Inflammatory macrophage treated with lipopolysaccharide for 4 hours (primary cell): ENCODE data around the gene STK32B.
"Not testable (repeated sequence)": the region's sequence is repeated elsewhere in the genome, so short reads cannot be mapped to it uniquely, and the experiment has no call there.

Experiments used
- DNase-seq: peaks from one replicate; pipeline ENCODE4 v3.0.0-alpha.2; 2020

The STK32B gene

DNA sequence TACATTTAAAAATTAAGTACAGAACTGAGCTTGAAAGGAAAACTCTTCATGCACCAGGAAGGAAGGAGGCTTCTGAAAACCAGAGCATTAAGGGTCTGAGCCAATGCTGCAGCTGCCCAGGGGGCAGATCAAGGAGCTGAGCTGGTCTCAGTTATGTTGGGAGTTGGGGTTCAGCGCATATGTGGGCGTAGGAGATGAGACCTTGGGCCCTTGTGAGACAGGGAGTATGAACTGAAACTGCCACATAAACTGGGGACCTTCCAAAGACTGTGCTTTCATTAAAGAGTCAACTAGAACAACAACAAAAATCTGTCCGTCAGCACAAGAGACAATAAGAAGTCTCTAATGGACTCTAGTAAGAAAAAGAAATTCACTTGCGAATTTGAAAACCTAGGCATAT is 226.9 kb downstream of the STK32B start:
- DNase-seq: no peak

DNA sequence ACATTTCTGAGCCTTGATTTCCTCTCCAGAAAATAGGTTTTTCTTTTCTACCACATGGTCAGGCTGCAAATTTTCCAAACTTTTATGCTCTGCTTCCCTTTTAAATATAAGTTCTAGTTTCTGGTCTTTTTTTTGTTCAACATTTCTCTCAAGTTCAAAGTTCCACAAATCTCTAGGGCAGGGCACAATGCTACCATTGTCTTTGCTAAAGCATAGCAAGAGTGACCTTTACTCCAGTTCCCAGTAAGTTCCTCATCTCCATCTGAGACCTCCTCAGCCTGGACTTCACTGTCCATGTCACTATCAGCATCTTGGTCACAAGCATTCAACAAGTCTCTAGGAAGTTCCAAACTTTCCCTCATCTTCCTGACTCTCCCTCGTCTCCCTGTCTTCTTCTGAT is 228.8 kb downstream of the STK32B start:
- DNase-seq: not testable (repeated sequence)

DNA sequence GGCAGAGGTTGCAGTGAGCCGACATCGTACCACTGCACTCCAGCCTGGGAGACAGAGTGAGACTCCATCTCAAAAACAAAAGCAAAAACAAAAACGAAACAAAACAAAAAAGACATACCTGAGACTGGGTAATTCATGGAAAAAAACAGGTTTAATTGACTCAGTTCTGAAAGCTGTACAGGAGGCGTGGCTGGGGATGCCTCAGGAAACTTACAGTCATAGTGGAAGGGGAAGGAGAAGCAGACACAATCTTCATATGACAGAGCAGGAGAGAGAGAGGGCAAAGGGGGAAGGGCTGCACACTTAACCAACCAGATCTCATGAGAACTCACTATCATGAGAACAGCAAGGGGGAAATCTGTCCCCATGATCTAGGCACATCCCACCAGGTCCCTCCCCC is 229.5 kb downstream of the STK32B start:
- DNase-seq: no peak

DNA sequence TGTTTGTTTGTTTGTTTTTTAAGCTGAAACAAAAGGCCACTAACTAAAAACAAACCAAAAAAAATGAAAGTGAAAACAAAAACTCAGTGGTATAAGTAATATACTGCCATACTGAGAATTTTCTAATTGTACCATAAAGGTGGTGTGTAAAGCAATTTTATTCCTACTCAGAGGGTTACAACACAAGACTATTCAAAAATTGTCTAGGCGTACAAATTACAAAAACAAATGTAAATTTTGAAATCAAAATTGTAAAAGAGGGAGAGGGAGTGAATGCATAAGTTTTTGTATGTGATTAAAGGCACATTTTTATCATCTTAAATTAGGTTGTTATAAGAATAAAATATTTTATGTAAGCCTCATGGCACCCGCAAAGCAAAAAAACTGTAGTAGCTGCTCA is 232.6 kb downstream of the STK32B start:
- DNase-seq: no peak

DNA sequence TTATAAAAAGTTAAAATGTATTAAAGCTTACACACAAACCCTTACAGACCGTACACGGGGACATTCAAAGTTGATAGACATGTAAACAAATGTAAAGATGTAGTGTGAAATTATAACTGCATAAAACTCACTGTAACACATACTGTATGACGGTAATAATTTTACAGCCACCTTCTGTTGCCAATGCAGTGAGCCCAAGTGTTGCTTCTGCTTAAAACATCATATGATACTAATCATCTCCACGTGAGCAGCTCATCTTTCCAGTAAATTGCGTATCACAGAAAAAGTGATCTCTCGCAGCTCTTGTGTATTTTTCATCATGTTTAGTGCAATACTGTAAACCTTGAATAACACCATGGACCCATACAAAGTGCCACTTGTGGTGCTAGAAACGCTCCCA is 233.2 kb downstream of the STK32B start:
- no peak for DNase-seq

DNA sequence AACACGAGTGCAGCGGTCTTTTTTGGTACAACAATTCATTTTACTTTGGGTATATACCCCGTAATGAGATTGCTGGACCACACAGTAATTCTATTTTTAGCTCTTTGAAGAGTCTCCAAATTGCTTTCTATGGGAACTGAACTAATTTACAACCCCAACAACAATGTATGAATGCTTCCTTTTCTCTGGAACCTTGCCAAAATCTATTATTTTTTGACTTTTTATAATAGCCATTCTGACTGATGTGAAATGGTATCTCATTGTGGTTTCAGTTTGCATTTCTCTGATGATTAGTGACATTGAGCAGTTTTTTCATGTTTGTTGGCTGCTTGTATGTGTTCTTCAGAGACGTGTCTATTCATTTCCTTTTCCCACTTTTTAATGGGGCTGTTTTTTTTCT is 240.8 kb downstream of the STK32B start:
- no peak for DNase-seq

DNA sequence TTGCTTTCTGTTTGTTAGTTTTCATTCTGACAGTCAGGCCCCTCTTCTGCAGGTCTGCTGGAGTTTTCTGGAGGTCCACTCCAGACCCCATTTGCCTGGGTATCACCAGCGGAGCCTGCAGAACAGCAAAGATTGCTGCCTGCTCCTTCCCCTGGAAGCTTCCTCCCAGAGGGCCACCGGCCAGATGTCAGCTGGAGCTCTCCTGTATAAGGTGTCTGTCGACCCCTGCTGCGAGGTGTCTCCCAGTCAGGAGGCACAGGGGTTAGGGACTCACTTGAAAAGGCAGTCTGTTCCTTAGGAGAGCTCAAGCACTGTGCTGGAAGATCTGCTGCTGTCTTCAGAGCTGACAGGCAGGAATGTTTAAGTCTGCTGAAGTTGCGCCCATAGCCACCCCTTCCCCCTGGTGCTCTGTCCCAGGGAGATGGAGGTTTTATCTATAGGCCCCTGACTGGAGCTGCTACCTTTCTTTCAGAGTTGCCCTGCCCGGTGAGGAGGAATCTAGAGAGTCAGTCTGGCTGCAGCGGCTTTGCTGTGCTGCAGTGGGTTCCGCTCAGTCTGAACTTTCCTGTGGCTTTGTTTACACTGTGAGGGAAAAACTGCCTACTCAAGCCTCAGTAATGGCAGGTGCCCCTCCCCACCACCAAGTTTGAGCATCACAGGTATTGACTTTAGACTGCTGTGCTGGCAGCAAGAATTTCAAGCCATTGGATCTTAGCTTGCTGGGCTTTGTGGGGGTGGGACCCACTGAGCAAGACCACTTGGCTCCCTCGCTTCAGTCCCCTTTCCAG is 246.9 kb downstream of the STK32B start:
- DNase-seq: not testable (repeated sequence)

DNA sequence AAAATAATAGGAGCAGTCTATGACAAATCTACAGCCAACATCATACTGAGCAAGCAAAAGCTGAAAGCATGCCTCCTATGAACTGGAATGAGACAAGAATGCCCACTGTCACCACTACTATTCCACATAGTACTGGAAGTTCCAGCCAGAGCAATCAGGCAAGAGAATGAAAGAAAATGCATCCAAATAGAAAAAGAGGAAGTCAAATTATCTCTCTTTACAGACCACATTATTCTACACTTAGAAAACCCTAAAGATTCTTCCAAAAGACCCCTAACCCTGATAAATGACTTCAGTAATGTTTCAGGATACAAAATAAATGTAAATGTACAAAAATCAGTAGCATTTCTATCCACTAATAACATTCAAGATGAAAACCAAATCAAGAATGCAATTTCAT is 249.0 kb downstream of the STK32B start:
- no peak for DNase-seq

DNA sequence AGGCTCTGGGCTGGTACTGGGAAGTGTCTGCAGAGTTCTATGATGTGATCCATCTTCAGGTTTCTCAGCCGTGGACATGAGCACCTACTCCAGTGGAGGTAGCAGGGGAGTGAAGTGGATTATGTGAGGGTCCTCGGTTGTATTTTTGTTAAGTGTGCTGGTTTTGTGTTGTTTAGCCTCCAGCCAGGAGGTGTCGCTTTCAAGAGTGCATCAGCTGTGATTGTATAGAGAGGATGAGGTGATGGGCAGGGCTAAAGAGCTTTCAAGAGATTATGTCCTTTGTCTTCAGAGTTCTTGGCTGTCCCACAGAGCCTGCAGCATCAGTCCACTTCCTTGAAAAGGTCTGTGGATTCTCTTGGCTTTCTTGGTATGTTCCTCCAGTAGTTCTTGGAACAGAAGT is 256.6 kb downstream of the STK32B start:
- DNase-seq: no peak

DNA sequence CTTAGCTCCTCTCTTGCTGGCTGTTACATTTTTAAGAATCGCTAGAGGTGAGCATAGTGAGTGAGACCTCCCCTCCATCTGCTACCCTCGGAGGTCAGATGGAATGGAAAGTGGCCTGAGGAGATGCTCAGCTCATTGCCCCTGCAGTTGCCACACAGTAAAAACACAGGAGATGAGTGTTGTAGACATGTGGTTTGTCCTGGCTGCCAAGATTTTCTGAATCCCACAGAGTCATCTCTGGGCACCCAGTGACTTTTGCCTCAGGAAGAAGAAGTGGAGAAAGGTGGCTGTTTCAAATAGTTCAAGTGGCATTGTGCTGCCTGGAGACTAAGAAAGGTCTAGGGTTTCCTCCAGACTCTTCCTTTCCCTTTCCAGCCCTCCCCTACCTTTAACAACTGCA is 271.0 kb downstream of the STK32B start:
- no peak for DNase-seq

DNA sequence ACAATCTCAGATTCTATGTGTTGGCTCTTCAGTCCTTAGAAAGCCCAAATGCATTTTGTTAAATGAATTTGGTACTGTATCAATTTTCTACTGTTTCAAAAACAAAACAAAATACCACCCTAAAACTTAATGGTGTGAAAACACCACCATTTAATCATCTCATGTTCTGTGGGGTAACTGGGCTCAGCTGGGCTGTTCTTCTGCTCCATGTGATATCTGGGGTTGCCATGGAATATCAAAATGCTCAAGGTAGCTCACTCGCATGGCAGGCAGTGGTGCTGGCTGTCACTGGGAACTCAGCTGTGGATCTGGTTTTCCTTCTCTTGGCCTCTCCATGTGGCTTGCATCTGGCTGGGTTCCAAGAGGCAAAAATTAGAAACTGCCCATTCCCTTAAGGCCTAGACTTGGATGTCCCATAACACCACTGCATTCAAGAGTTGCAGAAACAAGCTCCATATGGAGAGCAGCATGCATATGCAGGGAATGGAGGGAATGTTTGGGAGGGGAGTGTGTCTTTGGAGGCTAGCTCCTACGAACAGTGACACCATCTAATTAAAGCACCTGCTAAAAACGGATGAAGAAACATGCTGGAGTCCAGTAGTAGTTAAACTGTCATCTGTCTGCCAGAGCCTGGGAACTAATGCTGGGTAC is 279.2 kb downstream of the STK32B start:
- DNase-seq: no peak

DNA sequence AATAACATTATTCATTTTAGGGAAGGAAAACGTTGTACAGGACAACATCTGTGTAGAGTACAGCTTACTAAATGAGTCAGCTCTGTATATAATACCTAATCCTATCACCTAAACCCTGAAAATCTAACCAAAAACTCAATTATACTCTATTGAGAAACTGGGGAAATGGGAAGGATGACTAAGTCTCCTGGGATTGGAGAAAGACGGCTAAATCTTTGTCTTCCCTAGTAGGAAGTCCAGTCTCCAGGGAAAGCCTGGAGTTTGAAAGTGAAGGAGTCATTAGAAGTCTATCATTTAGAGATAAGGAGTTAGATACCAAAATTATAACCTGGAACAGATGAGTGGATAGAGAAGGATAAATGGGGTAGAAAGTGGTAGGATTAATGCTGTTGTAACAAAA is 286.5 kb downstream of the STK32B start:
- DNase-seq: no peak

DNA sequence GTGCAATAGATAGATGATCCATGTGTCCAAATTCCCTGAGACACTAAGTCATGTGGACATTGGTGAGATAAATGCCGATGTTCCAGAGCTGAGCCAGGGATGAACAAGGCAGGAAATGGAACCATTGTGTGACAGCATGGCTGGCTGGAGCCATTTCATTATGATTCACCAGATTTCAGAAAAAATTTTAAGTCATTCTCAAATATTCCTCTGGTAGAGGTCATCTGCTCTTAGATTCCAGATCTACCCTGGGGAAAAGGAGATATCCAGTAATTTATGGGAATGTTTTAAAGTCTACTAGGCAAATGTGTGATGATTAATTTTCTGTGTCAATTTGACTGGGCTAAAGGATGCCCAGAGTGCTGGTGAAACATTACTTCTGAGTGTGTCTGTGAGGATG is 287.3 kb downstream of the STK32B start:
- no peak for DNase-seq

DNA sequence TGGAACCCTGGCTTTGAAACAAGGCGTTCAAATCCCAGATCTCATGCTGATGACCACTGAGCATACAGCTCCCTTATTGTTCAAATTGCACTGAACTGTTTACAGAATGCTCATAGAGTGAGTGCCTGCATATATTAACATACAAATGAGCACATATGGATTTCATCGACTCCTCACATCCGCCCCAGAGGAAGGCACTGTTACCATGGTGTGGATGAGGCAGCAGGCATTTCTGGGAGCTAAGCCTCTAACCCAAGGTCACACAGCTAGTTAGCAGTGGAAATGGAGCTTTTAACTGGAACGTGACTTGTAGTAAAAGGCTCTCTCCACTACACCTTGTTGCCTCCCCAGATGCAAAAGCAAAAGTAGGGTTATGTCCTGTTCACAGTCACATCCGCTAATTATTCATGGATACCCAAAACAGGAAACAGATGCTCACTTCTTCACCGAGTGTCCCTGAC is 289.7 kb downstream of the STK32B start:
- no peak for DNase-seq

DNA sequence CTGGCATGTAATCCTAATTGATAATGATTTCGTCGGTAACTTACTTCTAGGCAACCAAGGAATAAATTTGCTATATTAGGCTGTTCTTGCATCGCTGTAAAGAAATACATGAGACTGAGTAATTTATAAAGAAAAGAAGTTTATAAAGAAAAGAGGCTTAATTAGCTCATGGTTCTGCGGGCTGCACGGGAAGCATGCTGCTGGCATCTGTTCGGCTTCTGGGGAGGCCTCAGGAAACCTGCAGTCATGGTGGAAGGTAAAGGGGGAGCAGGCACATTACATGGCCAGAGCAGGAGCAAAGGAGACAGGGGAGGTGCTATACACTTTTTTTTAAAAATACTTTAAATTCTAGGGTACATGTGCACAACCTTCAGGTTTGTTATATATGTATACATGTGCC is 290.2 kb downstream of the STK32B start:
- DNase-seq: no peak

DNA sequence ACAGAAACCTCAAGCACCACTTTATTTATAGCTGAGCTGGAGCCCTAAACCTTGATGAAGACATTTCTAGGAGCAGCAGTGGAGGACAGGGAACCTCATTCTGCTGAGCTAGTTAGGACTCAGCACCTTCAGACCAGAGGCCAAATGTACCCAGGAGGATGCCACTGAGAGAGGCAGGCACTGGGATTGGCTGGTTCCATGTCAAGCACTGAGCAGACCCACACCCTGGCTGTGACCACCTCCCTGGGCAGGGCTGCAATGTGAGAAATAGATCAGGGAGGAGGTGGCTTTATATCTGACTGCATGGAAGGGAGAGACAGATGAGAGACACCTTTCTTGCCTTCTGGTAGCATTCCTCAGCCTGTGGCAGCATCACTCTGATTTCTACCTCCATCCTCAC is 304.6 kb downstream of the STK32B start:
- DNase-seq: no peak

DNA sequence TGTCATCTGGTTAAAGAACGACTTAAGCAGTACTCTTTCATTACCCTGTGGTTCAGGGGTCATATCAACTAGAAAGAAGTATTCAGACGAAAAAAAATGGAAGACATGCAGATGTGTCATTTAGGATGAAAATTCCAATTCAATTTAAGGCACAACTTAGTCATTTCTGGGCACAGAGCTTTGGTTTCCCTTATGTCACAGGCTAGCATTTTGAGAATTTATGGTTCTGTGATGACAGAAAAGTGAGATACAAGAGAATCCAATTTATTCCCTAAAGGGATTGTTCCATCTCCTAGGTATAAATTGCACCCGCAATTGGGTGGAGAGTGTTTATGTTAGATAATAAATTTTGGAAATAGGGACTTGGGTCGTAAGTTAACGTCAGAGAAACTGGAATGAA is 306.6 kb downstream of the STK32B start:
- no peak for DNase-seq

DNA sequence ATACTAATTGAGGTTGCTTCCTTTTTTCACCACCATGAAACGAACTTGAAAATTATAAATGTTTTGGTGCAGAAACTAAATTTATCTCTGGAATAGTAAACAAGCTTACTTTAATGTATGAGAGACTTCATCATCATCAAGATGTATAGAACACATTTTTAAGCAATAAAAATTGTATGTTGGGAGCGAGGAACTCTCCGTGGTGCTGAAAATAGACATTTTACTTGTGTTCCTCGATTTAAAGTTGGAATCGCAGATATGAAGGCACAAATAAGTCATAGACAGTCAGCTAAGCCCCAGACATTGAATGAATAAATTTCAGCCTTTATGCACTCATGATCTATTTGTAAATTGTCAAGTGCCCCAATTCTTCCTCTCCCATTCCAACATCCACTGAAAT is 310.7 kb downstream of the STK32B start:
- no peak for DNase-seq

DNA sequence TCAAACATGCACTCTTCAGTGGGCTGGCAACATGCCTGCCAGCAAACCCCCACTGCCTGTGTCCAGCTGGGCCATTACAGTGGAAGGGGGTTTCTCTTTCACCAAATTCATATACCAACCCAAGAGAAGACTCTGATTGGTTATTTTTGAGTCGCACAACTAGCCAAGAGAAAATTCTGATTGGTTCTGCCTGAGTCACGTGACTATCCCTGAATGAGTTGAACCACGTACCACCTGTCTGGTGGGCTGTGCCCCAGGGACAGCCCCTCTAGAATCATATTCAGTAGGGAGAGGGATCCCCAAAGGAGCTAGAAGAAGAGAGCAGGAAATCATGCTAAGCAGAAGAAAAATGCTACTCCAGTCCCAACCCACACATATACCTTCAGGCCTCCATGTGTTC is 313.1 kb downstream of the STK32B start:
- no peak for DNase-seq

DNA sequence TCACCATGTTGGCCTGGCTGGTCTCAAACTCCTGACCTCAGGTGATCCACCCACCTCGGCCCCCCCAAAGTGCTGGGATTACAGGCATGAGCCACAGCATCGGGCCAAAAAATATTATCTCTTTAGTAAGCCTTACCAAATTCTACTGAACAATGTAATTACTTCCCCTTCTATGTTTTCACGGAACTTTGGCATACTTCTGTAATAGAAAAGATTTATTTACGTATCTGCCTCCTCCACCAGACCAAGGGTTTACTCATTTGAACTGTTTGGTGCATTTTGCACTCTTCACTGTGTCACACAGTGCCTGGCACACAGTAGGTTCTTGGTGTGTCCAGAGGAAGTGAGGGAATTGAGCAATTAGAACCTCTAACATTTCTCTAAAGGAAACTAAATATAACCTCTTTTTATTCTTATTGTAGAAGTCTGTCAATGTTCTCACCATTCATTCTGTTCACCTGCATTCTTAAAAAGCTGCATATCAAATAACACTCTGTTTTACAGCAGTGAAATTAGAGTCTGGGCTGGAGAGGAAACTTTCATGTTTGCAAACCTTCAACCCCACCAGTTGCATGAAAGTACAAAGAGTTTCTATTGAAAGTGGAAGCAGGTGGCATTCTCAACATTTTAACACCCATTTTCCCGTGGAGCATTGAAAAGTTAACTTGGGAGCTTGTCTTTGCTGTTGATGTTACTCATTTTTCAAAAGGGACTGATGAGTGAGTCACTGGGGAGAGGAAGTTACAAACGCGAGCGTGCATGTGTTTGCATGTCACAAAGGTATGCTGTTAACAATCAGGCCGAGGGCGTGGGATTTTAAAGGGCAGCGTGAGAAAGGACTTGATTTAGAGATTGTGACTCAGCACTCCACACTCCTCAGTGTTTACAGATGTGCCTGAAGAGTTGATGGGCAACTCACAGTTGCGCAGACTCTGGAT is 314.1 kb downstream of the STK32B start:
- DNase-seq: no peak

DNA sequence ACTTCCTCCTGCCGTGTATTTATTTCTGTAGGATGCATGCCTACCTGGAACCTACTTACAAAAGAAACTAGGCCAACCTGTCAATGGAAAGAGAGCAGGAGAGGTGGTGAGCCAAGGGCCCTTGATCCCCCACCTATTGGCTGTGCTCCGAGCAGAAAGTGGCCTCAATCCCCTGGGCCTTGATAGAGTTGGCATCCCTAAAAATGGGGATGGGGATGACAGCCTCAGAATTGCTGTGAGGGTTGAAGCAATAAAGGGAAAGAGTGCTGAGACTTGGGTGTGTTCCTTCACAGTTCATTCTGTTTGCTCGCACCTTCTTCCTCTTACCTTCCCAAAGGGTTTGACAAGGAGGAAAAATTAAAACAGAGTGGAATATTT is 314.7 kb downstream of the STK32B start:
- DNase-seq: no peak

DNA sequence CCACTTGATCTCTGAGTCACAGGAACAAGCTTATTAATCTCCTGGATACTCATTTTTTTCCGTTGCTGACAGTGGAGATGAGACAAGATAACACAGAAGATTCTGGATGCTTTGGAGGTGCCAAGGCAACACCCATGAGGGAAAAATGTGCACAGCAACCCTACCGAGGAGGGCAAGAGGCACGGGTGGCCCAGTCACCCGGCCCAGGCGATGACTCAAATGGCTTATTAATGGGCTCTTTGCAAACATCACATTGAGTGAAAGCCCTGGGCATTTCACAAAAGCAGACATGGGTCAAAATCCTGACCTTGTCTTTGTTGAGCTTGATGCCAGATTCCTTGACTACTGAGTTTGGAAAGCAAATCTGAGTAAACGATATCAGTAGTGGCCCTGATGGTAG is 315.1 kb downstream of the STK32B start:
- no peak for DNase-seq

DNA sequence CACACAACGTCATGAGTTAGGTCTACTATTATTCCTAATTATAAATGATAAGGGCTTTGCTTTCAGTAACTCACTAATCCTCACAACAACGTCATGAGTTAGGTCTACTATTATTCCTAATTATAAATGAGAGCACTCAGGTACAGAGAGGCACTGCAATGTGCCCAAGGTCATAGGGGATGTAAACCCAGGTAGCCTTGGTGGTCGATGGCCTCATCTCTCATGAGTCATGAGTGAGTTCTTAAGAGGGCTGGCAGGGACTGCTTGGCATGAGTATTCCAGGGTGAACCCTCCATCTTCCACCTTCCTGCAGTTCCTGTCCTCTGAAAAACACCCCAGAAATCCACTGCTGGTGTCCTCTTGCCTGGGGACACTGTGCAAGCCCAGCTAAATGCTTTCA is 317.1 kb downstream of the STK32B start:
- no peak for DNase-seq

DNA sequence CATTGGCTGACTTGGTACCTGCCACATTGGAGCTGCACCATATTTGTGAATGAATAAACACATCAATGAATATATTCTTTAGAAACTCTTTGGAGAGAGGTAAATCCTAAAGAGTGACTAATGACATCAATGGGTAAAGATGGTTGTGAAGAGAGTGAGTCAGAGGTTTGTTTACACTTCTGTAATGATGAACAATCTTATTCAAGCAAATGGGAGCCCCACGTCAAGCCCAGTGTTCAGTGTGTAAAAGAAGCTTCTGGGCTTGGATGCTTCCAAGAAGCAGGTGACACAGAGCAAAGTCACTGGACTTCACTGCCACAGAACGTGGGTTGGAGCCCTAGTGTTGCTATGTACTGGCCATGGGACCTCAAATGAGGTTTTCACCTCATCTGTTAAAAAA is 319.0 kb downstream of the STK32B start:
- no peak for DNase-seq
